Peyer's patch (tissue), 4 donors: Measurements from ENCODE around the gene GLS.

Source experiments
- POLR2A ChIP-seq, 2 donors: fragments of 450-650 bp; IDR thresholded peaks; one replicate each; pipeline ENCODE4 v1.5.1; 2017; ENCODE audit warnings: antibody characterized with exemption in 2 of 2, mild to moderate bottlenecking in 2 of 2, moderate library complexity in 2 of 2
- TF ChIP-seq, protein P1 (sequence below), 6 experiments: fragments of 450-650 bp in 4 of 6; fragments of 200-600 bp in 2 of 6; sonication (generic) in 1 of 6; IDR thresholded peaks; one replicate each; pipeline ENCODE4 v1.5.1; 2017 to 2019; ENCODE audit warnings: antibody characterized with exemption in 6 of 6, mild to moderate bottlenecking in 3 of 6, moderate library complexity in 1 of 6

GRCh38 chr2:190862571-190862991 is 18.0 kb upstream of the GLS start:
- TF ChIP-seq, protein P1, sequence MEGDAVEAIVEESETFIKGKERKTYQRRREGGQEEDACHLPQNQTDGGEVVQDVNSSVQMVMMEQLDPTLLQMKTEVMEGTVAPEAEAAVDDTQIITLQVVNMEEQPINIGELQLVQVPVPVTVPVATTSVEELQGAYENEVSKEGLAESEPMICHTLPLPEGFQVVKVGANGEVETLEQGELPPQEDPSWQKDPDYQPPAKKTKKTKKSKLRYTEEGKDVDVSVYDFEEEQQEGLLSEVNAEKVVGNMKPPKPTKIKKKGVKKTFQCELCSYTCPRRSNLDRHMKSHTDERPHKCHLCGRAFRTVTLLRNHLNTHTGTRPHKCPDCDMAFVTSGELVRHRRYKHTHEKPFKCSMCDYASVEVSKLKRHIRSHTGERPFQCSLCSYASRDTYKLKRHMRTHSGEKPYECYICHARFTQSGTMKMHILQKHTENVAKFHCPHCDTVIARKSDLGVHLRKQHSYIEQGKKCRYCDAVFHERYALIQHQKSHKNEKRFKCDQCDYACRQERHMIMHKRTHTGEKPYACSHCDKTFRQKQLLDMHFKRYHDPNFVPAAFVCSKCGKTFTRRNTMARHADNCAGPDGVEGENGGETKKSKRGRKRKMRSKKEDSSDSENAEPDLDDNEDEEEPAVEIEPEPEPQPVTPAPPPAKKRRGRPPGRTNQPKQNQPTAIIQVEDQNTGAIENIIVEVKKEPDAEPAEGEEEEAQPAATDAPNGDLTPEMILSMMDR (IDR thresholded peaks at IDR 0.05) = no peak
- no peak for TF ChIP-seq POLR2A (IDR thresholded peaks at IDR 0.05)
